CD4-positive, alpha-beta memory T cell (primary cell): Measurements from ENCODE around the gene CFAP46. TPM values are rescaled to one million over a fixed set of nuclear protein-coding genes. Genes with fewer than 3 reads are reported as not detected.

Experiments
- CTCF ChIA-PET: fragments of 350-600 bp; sonication (Branson Sonifier 250); formaldehyde crosslinking; loops from one replicate; lab custom pipeline; 2021; ENCODE audit warnings: inconsistent platforms; ENCODE audit not compliant: partially characterized antibody; lab: Charles Lee
- POLR2A ChIA-PET: fragments of 350-600 bp; sonication (Branson Sonifier 250); formaldehyde crosslinking; loops from one replicate; lab custom pipeline; 2021; ENCODE audit not compliant: partially characterized antibody; lab: Charles Lee
- DNase-seq, 5 donors: peaks; one replicate each; pipeline versions ENCODE4 v3.0.0 to v3.0.0-alpha.2; 2020 to 2022; ENCODE audit warnings: mixed read lengths in 1 of 5
- H3K27ac ChIP-seq: one replicate; pipeline ENCODE4 v1.7.0; 2013; ENCODE audit warnings: low read depth, low read length
- H3K27me3 ChIP-seq: 2 replicates; pipeline ENCODE4 v1.7.0; 2013; ENCODE audit warnings: mild to moderate bottlenecking, low read length, moderate library complexity; ENCODE audit not compliant: insufficient read depth
- H3K36me3 ChIP-seq: 2 replicates; pipeline ENCODE4 v1.7.0; 2013; ENCODE audit warnings: mild to moderate bottlenecking, low read length, moderate library complexity; ENCODE audit not compliant: insufficient read depth
- H3K4me1 ChIP-seq: 2 replicates; pipeline ENCODE4 v1.7.0; 2013; ENCODE audit warnings: mild to moderate bottlenecking, low read length, moderate library complexity; ENCODE audit not compliant: insufficient read depth
- H3K4me3 ChIP-seq, 2 donors: one replicate each; pipeline ENCODE4 v1.7.0; 2013; ENCODE audit warnings: low read length in 2 of 2, mild to moderate bottlenecking in 1 of 2
- H3K9me3 ChIP-seq, 2 donors: one replicate each; pipeline ENCODE4 v1.7.0; 2013; ENCODE audit warnings: low read length in 2 of 2, control low read depth in 1 of 2; ENCODE audit not compliant: control insufficient read depth in 1 of 2
- H3K27ac Mint-ChIP-seq, 7 donors: one replicate each; pipeline ENCODE4 v1.8.0; 2020 to 2021; ENCODE audit warnings: mixed read lengths in 7 of 7, mild to moderate bottlenecking in 6 of 7, inconsistent platforms in 3 of 7, moderate library complexity in 3 of 7
- H3K27me3 Mint-ChIP-seq, 2 donors: one replicate each; pipeline ENCODE4 v1.8.0; 2020 to 2021; ENCODE audit warnings: mixed read lengths in 2 of 2
- H3K36me3 Mint-ChIP-seq, 2 donors: one replicate each; pipeline ENCODE4 v1.8.0; 2020 to 2021; ENCODE audit warnings: mixed read lengths in 2 of 2, inconsistent platforms in 1 of 2, mild to moderate bottlenecking in 1 of 2
- H3K4me1 Mint-ChIP-seq, 4 donors: one replicate each; pipeline ENCODE4 v1.8.0; 2020 to 2021; ENCODE audit warnings: mixed read lengths in 4 of 4, mild to moderate bottlenecking in 1 of 4
- H3K4me3 Mint-ChIP-seq, 8 donors: one replicate each; pipeline ENCODE4 v1.8.0; 2020 to 2021; ENCODE audit warnings: mixed read lengths in 8 of 8, mild to moderate bottlenecking in 7 of 8, moderate library complexity in 6 of 8, inconsistent platforms in 3 of 8
- H3K9me3 Mint-ChIP-seq, 8 donors: one replicate each; pipeline ENCODE4 v1.8.0; 2020 to 2021; ENCODE audit warnings: mixed read lengths in 8 of 8, mild to moderate bottlenecking in 5 of 8, inconsistent platforms in 3 of 8, moderate library complexity in 1 of 8
- intact Hi-C: fragments of 100-400 bp; cut with micrococcal nuclease; formaldehyde crosslinking; loops from one replicate; pipeline ENCODE4 v1.15.1; 2023
- polyA plus RNA-seq, 2 donors: library from polyadenylated mRNA; unstranded; fragments of 300-500 nt; fragmentation: Illumina TruSeq; gene quantifications; one replicate each; pipeline ENCODE4 v1.2.3, GENCODE V29; 2021
- total RNA-seq, 2 experiments: library from RNA; stranded (reverse); gene quantifications; one replicate each; pipeline ENCODE4 v1.2.3, GENCODE V29; 2021

CFAP46 gene
- total and polyA plus RNA-seq, 4 experiments from 2014 or later, result not detected

DNA sequence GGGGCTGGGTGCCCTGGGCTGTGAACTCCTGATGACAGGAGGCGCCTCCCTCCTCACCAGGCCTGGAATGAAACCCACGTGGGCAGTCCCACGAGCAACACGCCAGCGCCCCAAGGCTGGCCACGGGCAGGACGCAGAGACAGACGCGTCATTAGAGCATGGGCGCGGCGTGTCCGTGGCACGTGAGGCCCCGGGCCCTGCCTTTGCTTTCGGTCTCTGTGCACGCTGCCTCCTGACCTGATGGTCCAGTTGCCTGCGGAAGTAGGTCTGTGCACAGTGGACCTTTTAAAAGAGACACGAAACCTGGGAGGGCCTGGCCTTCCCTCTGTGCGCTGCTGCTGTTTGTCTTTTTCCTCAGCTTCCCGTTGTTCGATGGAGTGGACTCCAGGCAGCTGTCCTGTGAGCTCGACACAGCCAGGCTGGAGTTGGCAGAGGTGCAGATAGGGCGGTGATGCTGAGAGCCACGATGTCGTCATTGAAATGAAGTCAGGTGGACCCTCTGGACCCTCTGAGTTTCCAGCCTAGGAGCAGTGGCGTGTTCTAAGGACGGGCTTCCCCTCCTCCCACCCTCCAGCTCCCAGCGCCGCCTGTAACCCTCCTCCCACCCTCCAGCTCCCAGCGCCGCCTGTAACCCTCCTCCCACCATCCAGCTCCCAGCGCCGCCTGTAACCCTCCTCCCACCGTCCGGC is 40.1 kb upstream of the CFAP46 start:
- Histone ChIP-seq H3K27me3 (no peaks in the 10 kb centered on the region), H3K4me1 (no peaks in the 10 kb centered on the region), H3K27ac (no peak overlapping the region), H3K9me3 (no peaks in the 10 kb centered on the region), H3K4me3 (no peak overlapping the region), H3K36me3 (no peaks in the 10 kb centered on the region)
- H3K27ac Mint-ChIP-seq, result no peak overlapping the region
- no peaks in the 10 kb centered on the region for H3K36me3 Mint-ChIP-seq
- ChIA-PET POLR2A (no interaction called here), CTCF (no interaction called here)
- no peak for DNase-seq
- no peaks in the 10 kb centered on the region for H3K4me1 Mint-ChIP-seq
- H3K4me3 Mint-ChIP-seq, result no peak overlapping the region
- H3K27me3 Mint-ChIP-seq, result no peaks in the 10 kb centered on the region
- peaks cover 0 to 3% (median 0%) of the 10 kb centered on the region in 8 donors for H3K9me3 Mint-ChIP-seq
- intact Hi-C loops, result no loop called here

DNA sequence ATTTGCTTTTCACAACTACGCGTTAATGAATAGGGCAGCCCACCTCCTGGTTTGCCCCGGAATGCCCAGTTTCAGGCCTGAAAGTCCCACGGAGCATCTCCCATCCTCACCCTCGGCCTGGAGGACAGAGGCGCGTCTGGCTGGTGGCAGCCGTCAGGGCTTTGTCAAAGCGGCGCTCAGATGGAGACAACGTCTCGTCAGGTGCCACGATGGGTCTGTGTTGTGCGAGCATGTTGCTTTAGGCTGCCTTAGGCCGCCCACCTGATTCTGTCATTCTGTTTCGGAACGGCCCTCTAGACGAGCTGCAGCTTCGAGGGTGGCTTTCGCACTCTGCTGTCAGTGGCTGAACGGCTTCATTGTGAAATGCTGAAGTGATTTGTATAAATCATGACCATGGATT is 39.4 kb upstream of the CFAP46 start:
- H3K4me1 Mint-ChIP-seq, result no peaks in the 10 kb centered on the region
- CTCF ChIA-PET, result no interaction called here
- no peak for DNase-seq
- H3K36me3 ChIP-seq, result no peaks in the 10 kb centered on the region
- peaks cover 0 to 3% (median 0%) of the 10 kb centered on the region in 8 donors for H3K9me3 Mint-ChIP-seq
- intact Hi-C loops, result no loop called here
- no peaks in the 10 kb centered on the region for H3K27me3 Mint-ChIP-seq
- no peaks in the 10 kb centered on the region for H3K36me3 Mint-ChIP-seq
- H3K27ac ChIP-seq, result no peak overlapping the region
- H3K27ac Mint-ChIP-seq, result no peak overlapping the region
- POLR2A ChIA-PET, result no interaction called here
- H3K27me3 ChIP-seq, result no peaks in the 10 kb centered on the region
- H3K4me1 ChIP-seq, result no peaks in the 10 kb centered on the region
- no peak overlapping the region for H3K4me3 Mint-ChIP-seq
- no peak overlapping the region for H3K4me3 ChIP-seq
- no peaks in the 10 kb centered on the region for H3K9me3 ChIP-seq

DNA sequence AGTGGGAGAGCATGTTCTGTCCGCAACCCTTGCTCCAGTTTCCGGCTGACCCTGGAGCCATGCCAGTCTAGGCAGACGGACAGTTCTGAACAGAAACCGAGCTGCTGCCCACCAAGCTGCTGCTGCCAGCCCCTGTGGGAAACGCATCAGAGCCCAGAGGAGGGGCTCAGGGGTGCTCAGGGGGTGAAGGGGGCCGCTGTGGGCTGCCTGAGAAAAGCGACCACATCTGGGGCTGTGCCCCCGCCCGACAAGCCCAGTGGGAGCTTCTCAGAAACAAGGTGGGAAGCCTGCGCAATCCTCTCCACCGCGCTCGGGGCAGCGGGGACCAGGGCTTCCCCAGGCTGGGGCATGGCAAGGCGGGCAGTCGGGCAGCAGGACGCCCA is 38.8 kb upstream of the CFAP46 start:
- Histone ChIP-seq H3K36me3 (no peaks in the 10 kb centered on the region), H3K27me3 (no peaks in the 10 kb centered on the region), H3K4me1 (no peaks in the 10 kb centered on the region), H3K9me3 (no peaks in the 10 kb centered on the region), H3K27ac (no peak overlapping the region), H3K4me3 (no peak overlapping the region)
- no peak overlapping the region for H3K4me3 Mint-ChIP-seq
- H3K36me3 Mint-ChIP-seq, result no peaks in the 10 kb centered on the region
- H3K27ac Mint-ChIP-seq, result no peak overlapping the region
- intact Hi-C loops, result no loop called here
- ChIA-PET CTCF (no interaction called here), POLR2A (no interaction called here)
- no peak for DNase-seq
- no peaks in the 10 kb centered on the region for H3K4me1 Mint-ChIP-seq
- H3K9me3 Mint-ChIP-seq, result peaks cover 0 to 3% (median 0%) of the 10 kb centered on the region in 8 donors
- peaks cover 0 to 3% of the 10 kb centered on the region in 2 donors for H3K27me3 Mint-ChIP-seq

DNA sequence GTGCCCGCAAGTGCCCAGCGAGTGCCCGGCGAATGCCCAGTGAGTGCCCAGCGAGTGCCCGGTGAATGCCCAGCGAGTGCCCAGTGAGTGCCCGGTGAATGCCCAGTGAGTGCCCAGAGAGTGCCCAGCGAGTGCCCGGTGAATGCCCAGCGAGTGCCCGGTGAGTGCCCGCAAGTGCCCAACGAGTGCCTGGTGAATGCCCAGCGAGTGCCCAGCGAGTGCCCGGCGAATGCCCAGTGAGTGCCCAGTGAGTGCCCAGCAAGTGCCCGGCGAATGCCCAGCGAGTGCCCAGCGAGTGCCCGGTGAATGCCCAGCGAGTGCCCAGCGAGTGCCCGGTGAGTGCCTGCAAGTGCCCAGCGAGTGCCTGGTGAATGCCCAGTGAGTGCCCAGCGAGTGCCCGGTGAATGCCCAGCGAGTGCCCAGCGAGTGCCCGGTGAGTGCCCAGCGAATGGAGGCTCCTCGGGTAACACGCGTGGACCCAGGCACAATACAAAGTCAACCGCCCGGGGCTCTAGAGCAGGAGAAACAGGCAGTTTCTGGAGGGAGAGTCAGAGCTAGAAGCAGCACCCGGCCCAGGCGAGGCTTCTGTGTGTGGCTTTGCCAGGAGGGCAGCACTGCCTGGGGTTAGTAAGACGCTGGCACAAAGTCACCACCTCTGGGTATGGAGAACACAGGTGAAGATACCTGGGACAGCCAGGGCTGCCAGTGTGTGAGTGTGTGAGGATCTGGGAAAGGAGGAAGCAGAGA is 38.2 kb upstream of the CFAP46 start:
- H3K27me3 ChIP-seq, result no peaks in the 10 kb centered on the region
- no peaks in the 10 kb centered on the region for H3K36me3 ChIP-seq
- no peak overlapping the region for H3K4me3 ChIP-seq
- H3K27me3 Mint-ChIP-seq, result peaks cover 0 to 6% of the 10 kb centered on the region in 2 donors
- intact Hi-C loops, result no loop called here
- no peaks in the 10 kb centered on the region for H3K36me3 Mint-ChIP-seq
- H3K9me3 ChIP-seq, result no peaks in the 10 kb centered on the region
- DNase-seq, result no peak
- peaks cover 0 to 3% (median 0%) of the 10 kb centered on the region in 8 donors for H3K9me3 Mint-ChIP-seq
- no peak overlapping the region for H3K27ac ChIP-seq
- POLR2A ChIA-PET, result no interaction called here
- no peaks in the 10 kb centered on the region for H3K4me1 ChIP-seq
- H3K4me1 Mint-ChIP-seq, result peaks cover 0 to 4% (median 0%) of the 10 kb centered on the region in 4 donors
- CTCF ChIA-PET, result no interaction called here
- no peak overlapping the region for H3K4me3 Mint-ChIP-seq
- H3K27ac Mint-ChIP-seq, result no peak overlapping the region

DNA sequence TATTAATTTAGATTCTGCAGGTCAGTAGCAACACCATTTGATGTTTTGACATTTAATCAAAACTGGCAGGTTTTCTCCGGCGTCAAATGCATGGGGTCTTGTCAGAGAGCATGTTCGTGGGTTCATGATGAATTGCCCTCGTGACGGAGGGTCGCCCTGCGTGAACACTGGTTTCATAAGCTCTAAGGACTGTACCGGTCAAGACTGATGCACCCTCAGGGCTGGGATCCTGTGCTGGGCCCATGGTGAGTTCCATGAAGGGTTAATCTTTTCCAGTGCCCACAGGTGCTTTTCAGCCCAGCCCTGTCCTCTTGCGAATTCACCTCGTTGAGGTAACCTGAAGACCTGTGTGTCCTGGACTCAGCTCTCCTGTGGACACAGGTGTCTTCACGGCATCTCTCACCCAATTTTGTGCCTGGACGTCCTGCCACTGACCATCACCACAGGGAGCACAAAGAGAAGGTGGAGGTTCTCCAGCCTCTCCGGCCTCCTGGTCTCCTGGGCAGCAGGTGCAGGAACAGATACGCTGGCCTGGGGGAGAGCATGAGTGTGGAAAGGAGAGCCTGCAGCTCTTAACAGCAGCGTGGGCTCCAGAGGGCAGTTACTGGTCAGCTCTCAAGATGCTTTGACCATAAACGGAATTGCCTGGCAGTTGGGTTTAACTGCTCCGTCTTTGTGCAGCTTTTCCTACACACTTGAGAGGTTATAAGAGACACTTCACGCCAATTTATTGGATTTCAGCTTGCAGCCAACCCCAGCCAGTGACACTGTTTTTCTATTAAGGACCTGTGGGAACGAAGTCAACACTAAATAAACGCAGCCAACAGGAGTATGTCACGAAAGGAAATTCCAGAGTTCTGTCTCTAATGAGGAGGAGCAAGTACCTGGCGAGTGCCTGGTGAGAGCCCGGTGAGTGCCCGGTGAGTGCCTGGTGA is 37.4 kb upstream of the CFAP46 start:
- intact Hi-C loops, result no loop called here
- no peaks in the 10 kb centered on the region for H3K27me3 ChIP-seq
- H3K9me3 ChIP-seq, result no peaks in the 10 kb centered on the region
- Mint-ChIP-seq H3K4me3 (peak overlapping the region in 1 of 8 donors; percentile 24), H3K4me1 (peaks cover 0 to 8% (median 0%) of the 10 kb centered on the region in 4 donors), H3K36me3 (no peaks in the 10 kb centered on the region), H3K27ac (no peak overlapping the region), H3K9me3 (peaks cover 0 to 3% (median 0%) of the 10 kb centered on the region in 8 donors), H3K27me3 (peaks cover 2 to 9% of the 10 kb centered on the region in 2 donors)
- DNase-seq, result no peak
- no peaks in the 10 kb centered on the region for H3K4me1 ChIP-seq
- POLR2A ChIA-PET, result no interaction called here
- CTCF ChIA-PET, result no interaction called here
- no peak overlapping the region for H3K4me3 ChIP-seq
- no peak overlapping the region for H3K27ac ChIP-seq
- H3K36me3 ChIP-seq, result no peaks in the 10 kb centered on the region

DNA sequence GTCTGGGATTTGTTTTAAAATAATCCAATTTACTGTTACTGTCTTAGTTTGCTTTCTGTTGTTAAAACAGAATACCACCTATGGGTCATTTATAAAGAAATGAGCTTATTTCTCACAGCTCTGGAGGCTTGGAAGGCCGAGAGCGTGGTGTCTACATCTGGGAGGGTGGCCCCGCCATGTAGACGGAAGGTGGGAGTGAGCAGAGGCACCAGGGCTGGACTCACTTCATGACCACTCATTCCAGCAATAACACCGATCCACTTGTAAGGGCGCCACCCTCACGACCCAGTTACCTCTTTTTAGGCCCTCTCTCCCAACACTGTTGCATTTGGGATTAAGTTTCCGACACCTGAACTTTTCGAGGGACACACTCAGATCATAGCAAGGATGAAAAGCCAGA is 36.2 kb upstream of the CFAP46 start:
- Mint-ChIP-seq H3K27ac (no peak overlapping the region), H3K4me1 (peaks cover 0 to 8% (median 0%) of the 10 kb centered on the region in 4 donors), H3K36me3 (no peaks in the 10 kb centered on the region), H3K4me3 (no peak overlapping the region), H3K27me3 (peaks cover 2 to 9% of the 10 kb centered on the region in 2 donors), H3K9me3 (peaks cover 0 to 3% (median 0%) of the 10 kb centered on the region in 8 donors)
- no peaks in the 10 kb centered on the region for H3K9me3 ChIP-seq
- intact Hi-C loops, result no loop called here
- ChIA-PET POLR2A (no interaction called here), CTCF (no interaction called here)
- no peaks in the 10 kb centered on the region for H3K36me3 ChIP-seq
- no peaks in the 10 kb centered on the region for H3K4me1 ChIP-seq
- no peak overlapping the region for H3K4me3 ChIP-seq
- no peak overlapping the region for H3K27ac ChIP-seq
- H3K27me3 ChIP-seq, result no peaks in the 10 kb centered on the region
- DNase-seq, result no peak

DNA sequence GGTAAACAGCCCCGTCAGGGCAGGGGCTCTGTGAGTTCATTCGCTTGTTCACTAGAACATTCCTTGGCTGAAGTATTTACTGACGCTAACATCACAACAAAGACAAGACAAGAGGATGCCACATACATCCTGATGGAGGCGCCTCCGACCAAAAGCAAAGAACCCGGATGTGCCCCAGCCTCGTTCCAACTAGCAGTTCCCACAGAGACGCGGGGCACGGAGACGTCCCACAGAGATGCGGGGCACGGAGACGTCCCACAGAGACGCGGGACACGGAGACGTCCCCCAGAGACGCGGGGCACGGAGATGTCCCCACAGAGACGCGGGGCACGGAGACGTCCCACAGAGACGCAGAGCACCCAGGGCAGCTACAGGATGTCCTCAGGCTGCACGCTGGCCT is 35.4 kb upstream of the CFAP46 start:
- no peaks in the 10 kb centered on the region for H3K9me3 ChIP-seq
- intact Hi-C loops, result no loop called here
- Mint-ChIP-seq H3K27me3 (peaks cover 2 to 11% of the 10 kb centered on the region in 2 donors), H3K4me1 (peaks cover 0 to 8% (median 0%) of the 10 kb centered on the region in 4 donors), H3K4me3 (no peak overlapping the region), H3K36me3 (no peaks in the 10 kb centered on the region), H3K9me3 (peaks cover 0 to 3% (median 0%) of the 10 kb centered on the region in 8 donors), H3K27ac (no peak overlapping the region)
- no peaks in the 10 kb centered on the region for H3K27me3 ChIP-seq
- DNase-seq, result no peak
- ChIA-PET POLR2A (no interaction called here), CTCF (no interaction called here)
- no peaks in the 10 kb centered on the region for H3K4me1 ChIP-seq
- no peaks in the 10 kb centered on the region for H3K36me3 ChIP-seq
- H3K4me3 ChIP-seq, result no peak overlapping the region
- H3K27ac ChIP-seq, result no peak overlapping the region
